GM19023 (cell line): ENCODE data around the gene OBSCN.

Experiments
- ATAC-seq: cut with Tn5 transposase; IDR thresholded peaks from one replicate; pipeline ENCODE4 v1.9.1; 2021; ENCODE audit warnings: mild to moderate bottlenecking, moderate library complexity; ENCODE audit not compliant: unreplicated experiment

Gene OBSCN

GRCh38 chr1:228374711-228375577, 167.1 kb downstream of the OBSCN start:
- no peak for ATAC-seq

- no peak for ATAC-seq
These were observed 167.9 kb downstream of the OBSCN start for GRCh38 chr1:228375578-228376261.

- no peak for ATAC-seq
These were observed 168.4 kb downstream of the OBSCN start for GRCh38 chr1:228376262-228376628.

- no peak for ATAC-seq
These were observed 169.1 kb downstream of the OBSCN start for GRCh38 chr1:228376651-228377631.

GRCh38 chr1:228377664-228378089, 169.8 kb downstream of the OBSCN start:
- no peak for ATAC-seq

- ATAC-seq, result no peak
These were observed 170.4 kb downstream of the OBSCN start for GRCh38 chr1:228378090-228378872.

- no peak for ATAC-seq
These were observed 171.1 kb downstream of the OBSCN start for GRCh38 chr1:228378873-228379460.

- no peak for ATAC-seq
These were observed 171.8 kb downstream of the OBSCN start for GRCh38 chr1:228379666-228380065.

GRCh38 chr1:228381356-228381755, 173.5 kb downstream of the OBSCN start:
- ATAC-seq, result no peak

- ATAC-seq, result no peak
These were observed 175.9 kb downstream of the OBSCN start for GRCh38 chr1:228383773-228384172.

- no peak for ATAC-seq
These were observed 177.4 kb downstream of the OBSCN start for GRCh38 chr1:228385232-228385631.

- no peak for ATAC-seq
These were observed 179.5 kb downstream of the OBSCN start for GRCh38 chr1:228387321-228387720.

GRCh38 chr1:228390649-228391048, 182.8 kb downstream of the OBSCN start:
- ATAC-seq, result no peak

GRCh38 chr1:228391411-228392020, 183.7 kb downstream of the OBSCN start:
- no peak for ATAC-seq

GRCh38 chr1:228392111-228392936, 184.5 kb downstream of the OBSCN start:
- no peak for ATAC-seq

GRCh38 chr1:228393268-228393701, 185.4 kb downstream of the OBSCN start:
- no peak for ATAC-seq

GRCh38 chr1:228393811-228394570, 186.1 kb downstream of the OBSCN start:
- no peak for ATAC-seq
